Pancreas (tissue), 10 donors: ENCODE measurements around the gene BCR. TPM values are rescaled to one million over a fixed set of nuclear protein-coding genes. Genes with fewer than 3 reads are reported as not detected.
A peak's percentile ranks its signal among the peaks of the same experiment; 100 is the strongest.
"Not testable (repeated sequence)": the region's sequence is repeated elsewhere in the genome, so short reads cannot be mapped to it uniquely, and the experiment has no call there.

Experiments used
- ATAC-seq, 4 donors: fragments of 200-7000 bp; cut with Tn5 transposase; one replicate each; pipeline versions ENCODE4 v1.8.0 to v1.9.1; 2020; ENCODE audit warnings: mild to moderate bottlenecking in 4 of 4, moderate library complexity in 4 of 4
- DNase-seq, 6 donors: peaks; one replicate each; pipeline ENCODE4 v3.0.0-alpha.2; 2020
- FAIRE-seq: peaks from 2 replicates; lab custom pipeline; 2012; peaks lifted over from hg19 to GRCh38; lab: Jason Lieb, UNC
- H3K27ac ChIP-seq, 4 donors: fragments of 200-600 bp; sonication (generic); 1 replicate in 3 of 4; 2 replicates in 1 of 4; pipeline versions ENCODE4 v1.5.0 to v1.8.0; 2020
- H3K27me3 ChIP-seq, 4 donors: fragments of 200-600 bp; one replicate each; pipeline ENCODE4 v1.8.0; 2021
- H3K36me3 ChIP-seq, 3 donors: fragments of 200-600 bp; sonication (generic) in 1 of 3; one replicate each; pipeline versions ENCODE4 v1.5.0 to v1.8.0; 2020 to 2021
- H3K4me1 ChIP-seq, 3 donors: fragments of 200-600 bp; one replicate each; pipeline ENCODE4 v1.8.0; 2021
- H3K4me3 ChIP-seq, 4 donors: fragments of 200-600 bp; sonication (generic) in 2 of 4; one replicate each; pipeline versions ENCODE4 v1.5.0 to v1.8.0; 2020 to 2021
- H3K9me3 ChIP-seq, 4 donors: fragments of 200-600 bp; one replicate each; pipeline ENCODE4 v1.8.0; 2021
- CTCF ChIP-seq, 4 donors: fragments of 200-600 bp; sonication (generic) in 3 of 4; IDR thresholded peaks; one replicate each; pipeline versions ENCODE4 v1.5.0 to v1.8.0; 2021; ENCODE audit warnings: antibody characterized with exemption in 4 of 4
- WGBS, 2 donors: extraction: QIAGEN DNeasy Blood & Tissue Kit; methylation state at CpG; one replicate each; pipeline ENCODE4 v1.1.7; 2013; 5-methylcytosine and 5-hydroxymethylcytosine counted together
- intact Hi-C, 3 donors: fragments of 100-400 bp; cut with DNase I; formaldehyde crosslinking; loops; one replicate each; pipeline versions ENCODE4 v1.11.1 to v1.14.2; 2022
- polyA plus RNA-seq, 2 donors: library from polyadenylated mRNA; stranded (reverse); fragments of 200-250 nt; gene quantifications; one replicate each; pipeline ENCODE4 v1.2.3, GENCODE V29; 2013
- total RNA-seq, 6 donors: library from RNA; stranded (reverse); fragmentation: NEBNext Ultra II Directional in 4 of 6; extraction: Animal tissue kit (Norgen Biotek cat#: 25700) in 4 of 6; gene quantifications; one replicate each; pipeline versions ENCODE4 v1.2.1 to v1.2.4, GENCODE V29; 2021 to 2023
- donor health status: healthy with polysubstance abuse.
- donor health status: DM: no; HTN: no; CAD: no; lungs with moderate emphysema.
- donor health status: DM: no; HTN: no; CAD: no.
- donor health status: control.
- donor health status: control.
- donor health status: Bipolar disorder and iron deficiency.
- donor health status: DM: yes; HTN: yes; CAD: no.
- donor health status: DM: no; HTN: no; CAD: no.
- donor health status: DM: no; HTN: no; CAD: no.
- donor health status: DM: yes; HTN: yes; CAD: no.

Gene BCR
- 10 to 100 TPM; 17.1 to 35.9 (median 20.5) TPM for total RNA-seq
- 10 to 100 TPM; 15.5 to 16.5 TPM for polyA plus RNA-seq

GRCh38 chr22:23180301-23180892 lies at the start of gene BCR:
TSS of gene BCR (plus strand) at chr22:23180509. CDS start at chr22:23180961, 452 bp downstream.
- intact Hi-C loops = no loop called here
- DNase-seq = peak; percentile 62 to 89 (median 78)
- peaks cover 4 to 39% (median 10%) of the 10 kb centered on the region in 3 donors for H3K4me1 ChIP-seq

GRCh38 chr22:23130697-23131096 lies 49.6 kb upstream of the BCR start:
- no peaks in the 10 kb centered on the region for H3K27me3 ChIP-seq
- H3K9me3 ChIP-seq = no peaks in the 10 kb centered on the region
- H3K4me1 ChIP-seq = peaks cover 0 to 5% (median 0%) of the 10 kb centered on the region in 3 donors
- no peaks in the 10 kb centered on the region for H3K36me3 ChIP-seq
- DNase-seq = no peak
- no peak overlapping the region for H3K4me3 ChIP-seq
- no peak for FAIRE-seq
- intact Hi-C loops = no loop called here
- WGBS, 2 donors = 44 to 47% methylated on average over 3 of the region's 3 CpGs
- no peak overlapping the region for H3K27ac ChIP-seq
- no peak for TF ChIP-seq CTCF (IDR thresholded peaks at IDR 0.05)
- no peak for ATAC-seq

More at GRCh38 chr22:23180301-23180892, at the start of gene BCR:
- H3K36me3 ChIP-seq = no peaks in the 10 kb centered on the region
- no peak for FAIRE-seq
- 0% methylated on average over 16 to 88 of the region's 88 CpGs for WGBS, 2 donors
- H3K4me3 ChIP-seq = peak within 1 kb of the TSS; percentile 42 to 69 (median 62)
- no peaks in the 10 kb centered on the region for H3K27me3 ChIP-seq
- H3K9me3 ChIP-seq = no peaks in the 10 kb centered on the region
- TF ChIP-seq CTCF (IDR thresholded peaks at IDR 0.05) = no peak
- peak; percentile 82 to 85 (median 84) for ATAC-seq
- peak within 1 kb of the TSS; percentile 36 to 69 (median 54) for H3K27ac ChIP-seq

GRCh38 chr22:23131931-23132330 lies 48.4 kb upstream of the BCR start:
- H3K27ac ChIP-seq = no peak overlapping the region
- H3K27me3 ChIP-seq = no peaks in the 10 kb centered on the region
- ATAC-seq = no peak
- H3K9me3 ChIP-seq = no peaks in the 10 kb centered on the region
- TF ChIP-seq CTCF (IDR thresholded peaks at IDR 0.05) = no peak
- no peak for DNase-seq
- no peak for FAIRE-seq
- peaks cover 0 to 5% (median 0%) of the 10 kb centered on the region in 3 donors for H3K4me1 ChIP-seq
- H3K36me3 ChIP-seq = no peaks in the 10 kb centered on the region
- intact Hi-C loops = no loop called here
- H3K4me3 ChIP-seq = no peak overlapping the region
- WGBS, 2 donors = 38 to 42% methylated on average over 6 of the region's 6 CpGs

GRCh38 chr22:23132376-23133091 lies 47.8 kb upstream of the BCR start:
- intact Hi-C loops = no loop called here
- Histone ChIP-seq H3K27me3 (no peaks in the 10 kb centered on the region), H3K4me3 (no peak overlapping the region), H3K27ac (no peak overlapping the region), H3K9me3 (no peaks in the 10 kb centered on the region), H3K4me1 (peaks cover 0 to 5% (median 0%) of the 10 kb centered on the region in 3 donors), H3K36me3 (no peaks in the 10 kb centered on the region)
- FAIRE-seq (no peak), DNase-seq (no peak), ATAC-seq (no peak)
- TF ChIP-seq CTCF (IDR thresholded peaks at IDR 0.05) = no peak
- WGBS, 2 donors = 73 to 76% methylated on average over 10 of the region's 10 CpGs

- no peak for TF ChIP-seq CTCF (IDR thresholded peaks at IDR 0.05)
- WGBS, 2 donors = 89 to 90% methylated on average over 10 of the region's 10 CpGs
- H3K9me3 ChIP-seq = no peaks in the 10 kb centered on the region
- no peak for FAIRE-seq
- intact Hi-C loops = no loop called here
- H3K4me1 ChIP-seq = no peaks in the 10 kb centered on the region
- H3K27ac ChIP-seq = no peak overlapping the region
- H3K4me3 ChIP-seq = no peak overlapping the region
- no peak for DNase-seq
- no peaks in the 10 kb centered on the region for H3K36me3 ChIP-seq
- ATAC-seq = no peak
- no peaks in the 10 kb centered on the region for H3K27me3 ChIP-seq
These were observed 46.4 kb upstream of the BCR start for GRCh38 chr22:23133922-23134321.

- intact Hi-C loops, H3K36me3 ChIP-seq, H3K4me1 ChIP-seq, FAIRE-seq, H3K27ac ChIP-seq, ATAC-seq, H3K9me3 ChIP-seq, H3K4me3 ChIP-seq, H3K27me3 ChIP-seq, DNase-seq: not testable (repeated sequence)
- whole genome bisulfite sequencing, 2 donors = 74 to 84% methylated on average over 3 to 4 of the region's 4 CpGs
These were observed 43.3 kb upstream of the BCR start for GRCh38 chr22:23136991-23137390.
